ENCODE measurements around the gene CPEB2.
"Not testable (repeated sequence)": the region's sequence is repeated elsewhere in the genome, so short reads cannot be mapped to it uniquely, and the experiment has no call there.

CPEB2 gene

GRCh38 chr4:15063341-15063740, 61.1 kb downstream of the CPEB2 start:
- DNase-seq: no peak

- DNase-seq: no peak
Measured at GRCh38 chr4:15065516-15065915, 63.2 kb downstream of the CPEB2 start.

DNA sequence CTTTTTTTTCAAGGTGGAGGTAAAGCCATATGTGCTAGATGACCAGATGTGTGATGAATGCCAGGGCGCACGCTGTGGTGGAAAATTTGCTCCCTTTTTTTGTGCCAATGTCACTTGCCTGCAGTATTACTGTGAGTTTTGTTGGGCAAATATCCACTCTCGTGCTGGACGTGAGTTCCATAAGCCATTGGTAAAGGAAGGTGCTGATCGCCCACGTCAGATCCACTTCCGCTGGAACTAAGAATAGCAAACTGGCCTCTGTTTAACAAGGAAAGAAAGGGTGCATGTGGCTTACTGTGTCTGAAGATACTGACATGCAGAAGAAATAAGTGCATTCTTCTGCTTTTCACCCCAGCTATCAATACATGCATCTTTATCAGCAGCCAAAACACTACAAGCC, 63.9 kb downstream of the CPEB2 start:
- DNase-seq: no peak

DNA sequence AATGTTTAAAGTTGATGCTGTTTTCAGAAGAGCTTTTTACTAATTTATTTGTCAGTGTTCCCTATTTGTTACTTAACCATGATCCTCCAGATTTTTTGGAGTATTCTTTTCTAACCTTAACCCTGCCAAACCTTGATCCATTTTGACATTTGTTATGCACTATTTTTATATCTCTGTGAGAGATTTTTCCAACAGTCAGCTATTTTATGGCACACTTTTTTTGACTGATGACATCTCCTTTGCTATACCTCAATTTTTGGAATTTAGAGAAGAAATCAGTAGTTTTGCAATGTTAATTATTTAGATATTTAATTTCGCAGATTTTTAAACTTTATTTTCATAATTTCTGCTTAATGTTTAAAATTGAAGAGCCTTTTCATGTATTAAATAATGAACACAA, 66.0 kb downstream of the CPEB2 start:
- DNase-seq: no peak

- DNase-seq: no peak
Measured at GRCh38 chr4:15075875-15076274, 73.6 kb downstream of the CPEB2 start.

DNA sequence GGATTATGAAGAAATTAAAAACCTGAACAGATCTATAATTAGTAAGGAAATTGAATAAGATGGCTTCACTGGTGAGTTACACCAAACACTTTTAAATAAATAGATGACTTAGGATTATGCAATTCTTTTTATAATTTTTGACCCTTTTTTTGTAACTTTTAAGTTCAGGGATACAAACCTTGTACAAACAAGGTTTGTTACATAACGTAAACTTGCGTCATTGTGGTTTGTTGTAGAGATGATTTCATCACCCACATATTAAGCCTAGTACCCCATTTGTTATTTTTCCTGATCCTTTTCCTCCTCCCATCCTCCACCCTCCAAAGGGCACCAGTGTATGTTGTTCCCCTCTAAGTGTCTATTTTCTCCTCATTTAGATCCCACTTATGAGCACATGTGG, 75.7 kb downstream of the CPEB2 start:
- DNase-seq: no peak

- DNase-seq: no peak
Measured at GRCh38 chr4:15078682-15079642, 76.7 kb downstream of the CPEB2 start.

DNA sequence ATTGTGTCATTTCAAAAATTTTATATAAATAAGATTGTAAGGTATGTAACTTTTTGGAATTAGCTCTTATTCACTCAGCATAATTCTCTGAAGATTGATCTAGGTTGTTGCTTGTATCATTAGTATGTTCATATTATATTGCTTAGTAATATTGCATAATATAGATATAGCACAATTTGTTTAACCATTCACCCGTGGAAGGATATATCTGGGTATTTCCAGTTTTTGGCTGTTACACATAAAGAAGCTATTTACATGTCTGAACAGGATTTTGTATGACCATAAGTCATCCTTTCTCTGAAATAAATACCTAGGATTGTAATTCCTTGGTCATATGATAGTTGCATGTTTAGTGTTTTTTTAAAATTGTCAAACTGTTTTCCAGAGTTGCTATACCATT, 82.5 kb downstream of the CPEB2 start:
- no peak for DNase-seq

- not testable (repeated sequence) for DNase-seq
Measured at GRCh38 chr4:15085762-15086161, 83.5 kb downstream of the CPEB2 start.

GRCh38 chr4:15086259-15086658, 84.0 kb downstream of the CPEB2 start:
- not testable (repeated sequence) for DNase-seq

DNA sequence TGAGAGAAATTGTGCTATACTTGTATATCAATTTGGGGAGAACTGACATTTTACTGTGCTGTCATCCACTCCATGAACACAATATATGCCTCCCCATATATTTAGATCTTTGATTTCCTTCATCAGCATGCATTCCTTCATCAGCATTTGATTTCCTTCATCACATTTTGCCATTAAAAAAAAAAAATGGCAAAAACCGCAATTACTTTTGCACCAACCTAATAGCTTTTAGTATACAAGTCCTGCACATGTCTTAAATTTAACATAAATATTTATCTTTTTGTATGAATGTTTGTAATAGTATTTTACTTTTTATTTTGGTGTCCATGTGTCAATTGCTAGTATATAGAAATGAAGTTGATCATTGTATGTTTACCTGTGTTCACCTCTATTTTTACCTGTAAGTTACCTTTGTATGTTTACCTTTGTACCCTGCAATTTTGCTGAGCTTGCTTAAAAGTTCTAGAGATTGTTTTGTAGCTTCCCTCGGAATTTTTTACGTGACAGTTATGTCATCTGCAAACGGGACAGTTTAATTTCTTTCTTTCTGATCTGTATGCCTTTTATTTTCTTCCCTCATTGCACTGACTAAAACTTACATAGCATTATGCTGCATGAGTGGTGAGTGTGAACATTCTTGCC, 86.2 kb downstream of the CPEB2 start:
- DNase-seq: no peak

GRCh38 chr4:15089979-15090378, 87.7 kb downstream of the CPEB2 start:
- no peak for DNase-seq

DNA sequence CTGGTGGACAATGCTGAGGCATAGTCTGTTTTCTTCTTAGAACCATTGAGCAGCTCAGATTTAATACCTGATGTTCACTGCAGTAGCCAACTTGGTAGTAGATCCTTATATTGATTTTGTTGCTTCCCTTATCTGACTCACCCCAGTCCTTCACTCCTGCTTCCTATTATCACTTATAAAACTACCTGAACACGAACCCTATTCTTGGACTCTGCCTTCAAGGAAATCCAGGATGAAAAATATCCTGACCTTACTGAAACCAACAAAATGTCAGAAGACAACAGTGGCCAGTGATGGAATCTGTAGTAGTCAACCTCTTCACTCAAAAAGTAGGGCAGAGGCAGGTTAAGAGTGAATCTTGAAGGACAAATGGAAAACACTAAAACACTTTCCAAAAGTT, 98.1 kb downstream of the CPEB2 start:
- DNase-seq: no peak

DNA sequence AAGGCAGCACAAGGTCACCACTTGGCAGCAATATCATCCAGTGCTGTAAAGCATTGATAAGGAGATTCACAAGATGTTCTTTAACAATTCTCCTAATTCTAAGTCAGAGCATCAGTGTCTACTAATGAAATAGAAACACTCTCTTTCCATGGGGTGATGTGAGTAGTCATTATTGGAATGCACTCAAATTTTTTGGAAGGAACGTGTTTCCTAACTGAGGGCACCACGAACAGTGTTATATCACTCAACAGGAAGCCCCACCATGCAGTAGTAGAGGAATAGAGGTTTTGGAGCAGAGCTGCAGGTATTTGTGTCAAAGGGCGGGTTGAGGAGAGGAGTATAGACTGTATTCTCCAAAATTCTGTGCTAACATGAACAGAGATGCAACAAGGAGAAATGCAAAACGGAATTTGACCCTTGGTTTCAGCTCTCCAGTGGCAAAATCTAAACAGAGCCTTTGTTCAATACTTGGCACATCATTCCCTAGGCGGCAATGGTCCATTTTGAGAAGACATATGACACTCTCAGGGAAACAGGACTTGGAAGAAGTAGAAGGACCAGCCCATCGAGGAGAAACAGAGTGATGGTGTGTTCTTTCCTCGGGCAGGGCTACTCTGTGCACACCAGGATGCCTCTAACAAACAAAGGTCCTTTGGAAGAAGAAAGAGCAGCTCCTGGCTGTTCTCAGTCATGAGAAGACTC, 98.9 kb downstream of the CPEB2 start:
- DNase-seq: no peak

DNA sequence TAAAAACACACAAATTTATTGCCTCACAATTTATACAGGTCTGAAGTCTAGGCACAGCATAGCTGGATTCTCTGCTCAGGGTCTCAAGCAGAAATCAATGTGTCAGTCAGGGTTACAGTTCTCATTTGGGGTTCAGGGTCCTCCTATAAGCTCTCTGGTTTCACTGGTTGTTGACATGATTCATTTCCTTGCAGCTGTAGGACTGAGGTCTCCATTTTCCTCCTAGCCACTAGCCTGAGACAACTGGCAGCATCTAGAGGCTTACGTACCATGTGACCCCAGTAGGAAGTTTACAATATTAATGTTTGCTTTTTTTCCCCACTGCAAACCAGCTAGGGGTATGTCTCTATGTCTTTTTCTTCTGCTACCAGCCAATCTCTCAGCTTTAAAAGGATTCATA, 102.5 kb downstream of the CPEB2 start:
- DNase-seq: no peak

DNA sequence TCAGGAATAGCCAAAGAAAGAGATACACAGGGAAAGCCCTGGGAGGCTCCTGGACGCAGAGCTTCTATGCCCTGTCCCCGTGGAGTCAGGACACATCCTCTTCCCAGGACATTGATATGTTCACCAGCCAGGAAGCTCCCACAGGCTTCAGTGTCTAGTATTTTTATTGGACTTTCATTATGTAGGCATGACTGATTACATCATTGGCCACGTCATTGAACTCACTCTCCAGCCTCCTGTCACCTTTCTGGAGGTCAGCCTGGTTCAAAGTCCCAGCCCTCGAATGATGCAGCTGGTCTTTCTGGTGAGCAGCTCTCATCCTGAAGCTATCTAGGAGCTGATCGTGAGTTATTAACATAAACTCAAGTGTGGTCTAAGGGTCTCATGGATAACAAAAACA, 104.1 kb downstream of the CPEB2 start:
- no peak for DNase-seq

DNA sequence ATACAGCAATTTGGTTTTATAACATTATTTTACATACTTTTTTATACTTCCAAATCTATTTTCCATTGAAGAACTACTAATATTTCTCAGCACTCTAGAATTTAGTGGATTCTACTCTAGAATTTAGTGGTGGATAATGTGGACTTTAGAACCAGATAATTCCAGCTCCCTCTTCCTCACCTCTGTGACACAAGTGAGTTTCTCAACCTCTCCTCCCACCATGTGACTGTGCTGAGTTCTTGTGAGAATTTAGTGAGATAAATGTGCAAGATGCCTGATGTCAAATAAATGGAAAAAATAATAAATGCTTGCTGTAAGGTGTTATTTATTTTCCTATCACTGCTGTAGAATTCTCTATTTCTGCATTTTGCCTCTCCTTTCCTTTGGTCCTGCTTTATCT, 107.3 kb downstream of the CPEB2 start:
- DNase-seq: no peak

DNA sequence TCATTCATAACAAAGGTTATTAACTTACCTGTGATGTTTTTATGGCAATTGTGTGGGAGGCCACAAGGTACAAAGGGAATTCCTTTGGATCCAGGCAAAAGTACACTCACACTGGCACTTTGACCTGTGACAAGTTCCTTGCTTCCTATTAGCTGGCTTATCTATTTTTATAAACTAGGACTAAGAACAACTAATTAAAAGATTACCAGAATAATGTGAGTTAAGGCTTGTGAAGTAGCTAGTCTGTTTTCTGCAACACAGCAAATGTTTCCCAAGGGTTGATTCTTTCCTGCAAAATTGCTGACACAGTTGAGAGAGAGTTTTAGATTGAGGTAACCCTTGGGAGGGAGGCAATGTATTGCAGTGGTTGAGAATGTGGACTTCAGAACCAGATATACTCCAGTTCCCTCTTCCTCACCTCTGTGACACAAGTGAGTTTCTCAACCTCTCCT, 107.9 kb downstream of the CPEB2 start:
- no peak for DNase-seq

DNA sequence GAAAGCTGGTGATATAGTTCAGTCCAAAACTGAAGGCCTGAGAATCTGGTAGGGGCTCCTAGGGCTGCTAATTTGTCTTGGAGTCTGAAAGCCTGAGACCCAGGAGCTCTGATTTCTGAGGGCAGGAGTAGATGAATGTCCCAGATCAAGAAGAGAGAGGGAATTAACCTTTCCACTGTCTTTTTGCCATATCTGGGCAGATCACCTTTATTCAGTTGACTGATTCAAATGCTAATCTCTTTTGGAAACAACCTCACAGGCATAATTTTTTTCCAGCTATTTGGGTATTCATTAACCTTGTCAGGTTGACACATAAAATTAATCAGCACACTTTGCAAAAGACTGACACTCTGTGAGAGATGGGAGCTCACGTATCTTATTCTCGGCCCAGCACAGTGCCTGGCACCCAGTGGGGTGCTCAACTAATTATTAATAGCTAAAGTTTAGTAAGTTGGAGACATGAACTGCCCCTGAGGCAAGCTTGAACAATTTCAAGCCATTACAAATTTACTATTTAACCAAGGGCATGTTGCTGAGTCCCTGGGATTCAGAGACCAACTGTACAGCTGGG, 114.3 kb downstream of the CPEB2 start:
- DNase-seq: no peak

GRCh38 chr4:15117270-15117946, 115.1 kb downstream of the CPEB2 start:
- no peak for DNase-seq

DNA sequence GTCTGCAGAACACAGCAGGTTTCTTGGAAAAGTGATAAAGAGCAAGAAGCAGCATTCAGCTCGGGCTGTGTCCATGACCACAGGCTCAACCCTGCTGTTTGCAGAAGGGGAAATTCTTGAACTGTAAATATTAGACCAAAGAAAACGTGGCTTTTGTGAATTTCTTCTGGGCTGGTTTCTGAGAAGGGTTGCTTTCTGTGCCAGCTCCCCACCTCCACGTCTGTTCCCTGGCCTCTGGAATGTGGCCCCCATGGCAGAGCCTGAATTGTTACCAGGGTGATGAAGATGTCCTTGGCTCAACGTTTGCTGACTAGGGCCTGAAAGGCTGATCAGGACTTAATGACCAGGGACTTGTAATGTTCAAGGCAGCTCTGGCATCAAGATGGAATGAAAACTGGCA, 116.0 kb downstream of the CPEB2 start:
- DNase-seq: no peak
